ENCODE results near the gene POPDC2.

Gene POPDC2

DNA sequence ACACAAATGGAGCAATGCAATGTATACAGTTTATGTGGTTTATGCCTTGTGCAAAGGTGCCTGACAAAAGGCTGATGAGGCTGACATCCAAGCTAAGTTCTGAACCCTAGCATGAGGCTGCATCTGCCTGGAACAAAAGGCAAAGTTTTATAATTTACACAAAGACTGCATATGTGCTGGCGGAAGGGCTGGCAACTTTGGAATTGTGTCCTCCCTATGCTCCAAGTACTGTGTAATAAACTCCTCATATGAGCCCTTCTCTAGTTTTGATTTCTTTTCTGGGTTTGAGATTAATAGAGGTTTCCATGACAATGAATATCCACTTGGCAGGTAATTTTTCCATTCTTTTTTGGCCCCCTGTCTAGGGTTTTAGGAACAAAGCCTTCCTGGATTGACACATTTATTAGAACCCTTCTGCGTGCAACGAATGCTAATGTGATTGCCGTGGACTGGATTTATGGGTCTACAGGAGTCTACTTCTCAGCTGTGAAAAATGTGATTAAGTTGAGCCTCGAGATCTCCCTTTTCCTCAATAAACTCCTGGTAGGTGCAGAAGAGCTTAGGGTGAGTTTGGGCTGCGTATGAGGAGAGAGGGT is 51.9 kb downstream of the POPDC2 start:
- TF ChIP-seq TEAD4 (IDR thresholded peaks at IDR 0.05) (no peak), RAD21 (IDR thresholded peaks at IDR 0.05; ENCODE audit: low read depth) (no peak), NFIC (IDR thresholded peaks at IDR 0.05) (no peak), EGR1 (IDR thresholded peaks at IDR 0.05) (no peak), EP300 (IDR thresholded peaks at IDR 0.05; ENCODE audit: borderline replicate concordance) (no peak), YY1 (IDR thresholded peaks at IDR 0.05; ENCODE audit: low read depth) (no peak), ZBTB7A (IDR thresholded peaks at IDR 0.05; ENCODE audit: low read depth) (no peak), TAF1 (IDR thresholded peaks at IDR 0.05; ENCODE audit: low read depth) (no peak), FOXM1 (IDR thresholded peaks at IDR 0.05; ENCODE audit: borderline replicate concordance, low read depth) (no peak), CREB1 (IDR thresholded peaks at IDR 0.05; ENCODE audit: low read depth) (no peak), CEBPB (IDR thresholded peaks at IDR 0.05) (no peak), TCF12 (IDR thresholded peaks at IDR 0.05; ENCODE audit: low read depth) (no peak)
- TF ChIP-seq, protein P1, sequence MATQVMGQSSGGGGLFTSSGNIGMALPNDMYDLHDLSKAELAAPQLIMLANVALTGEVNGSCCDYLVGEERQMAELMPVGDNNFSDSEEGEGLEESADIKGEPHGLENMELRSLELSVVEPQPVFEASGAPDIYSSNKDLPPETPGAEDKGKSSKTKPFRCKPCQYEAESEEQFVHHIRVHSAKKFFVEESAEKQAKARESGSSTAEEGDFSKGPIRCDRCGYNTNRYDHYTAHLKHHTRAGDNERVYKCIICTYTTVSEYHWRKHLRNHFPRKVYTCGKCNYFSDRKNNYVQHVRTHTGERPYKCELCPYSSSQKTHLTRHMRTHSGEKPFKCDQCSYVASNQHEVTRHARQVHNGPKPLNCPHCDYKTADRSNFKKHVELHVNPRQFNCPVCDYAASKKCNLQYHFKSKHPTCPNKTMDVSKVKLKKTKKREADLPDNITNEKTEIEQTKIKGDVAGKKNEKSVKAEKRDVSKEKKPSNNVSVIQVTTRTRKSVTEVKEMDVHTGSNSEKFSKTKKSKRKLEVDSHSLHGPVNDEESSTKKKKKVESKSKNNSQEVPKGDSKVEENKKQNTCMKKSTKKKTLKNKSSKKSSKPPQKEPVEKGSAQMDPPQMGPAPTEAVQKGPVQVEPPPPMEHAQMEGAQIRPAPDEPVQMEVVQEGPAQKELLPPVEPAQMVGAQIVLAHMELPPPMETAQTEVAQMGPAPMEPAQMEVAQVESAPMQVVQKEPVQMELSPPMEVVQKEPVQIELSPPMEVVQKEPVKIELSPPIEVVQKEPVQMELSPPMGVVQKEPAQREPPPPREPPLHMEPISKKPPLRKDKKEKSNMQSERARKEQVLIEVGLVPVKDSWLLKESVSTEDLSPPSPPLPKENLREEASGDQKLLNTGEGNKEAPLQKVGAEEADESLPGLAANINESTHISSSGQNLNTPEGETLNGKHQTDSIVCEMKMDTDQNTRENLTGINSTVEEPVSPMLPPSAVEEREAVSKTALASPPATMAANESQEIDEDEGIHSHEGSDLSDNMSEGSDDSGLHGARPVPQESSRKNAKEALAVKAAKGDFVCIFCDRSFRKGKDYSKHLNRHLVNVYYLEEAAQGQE (IDR thresholded peaks at IDR 0.05; ENCODE audit: low read depth), result no peak
- TF ChIP-seq, protein P2, sequence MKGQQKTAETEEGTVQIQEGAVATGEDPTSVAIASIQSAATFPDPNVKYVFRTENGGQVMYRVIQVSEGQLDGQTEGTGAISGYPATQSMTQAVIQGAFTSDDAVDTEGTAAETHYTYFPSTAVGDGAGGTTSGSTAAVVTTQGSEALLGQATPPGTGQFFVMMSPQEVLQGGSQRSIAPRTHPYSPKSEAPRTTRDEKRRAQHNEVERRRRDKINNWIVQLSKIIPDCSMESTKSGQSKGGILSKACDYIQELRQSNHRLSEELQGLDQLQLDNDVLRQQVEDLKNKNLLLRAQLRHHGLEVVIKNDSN (IDR thresholded peaks at IDR 0.05), result no peak
- TF ChIP-seq, protein P3, sequence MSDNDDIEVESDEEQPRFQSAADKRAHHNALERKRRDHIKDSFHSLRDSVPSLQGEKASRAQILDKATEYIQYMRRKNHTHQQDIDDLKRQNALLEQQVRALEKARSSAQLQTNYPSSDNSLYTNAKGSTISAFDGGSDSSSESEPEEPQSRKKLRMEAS (IDR thresholded peaks at IDR 0.05), result no peak

DNA sequence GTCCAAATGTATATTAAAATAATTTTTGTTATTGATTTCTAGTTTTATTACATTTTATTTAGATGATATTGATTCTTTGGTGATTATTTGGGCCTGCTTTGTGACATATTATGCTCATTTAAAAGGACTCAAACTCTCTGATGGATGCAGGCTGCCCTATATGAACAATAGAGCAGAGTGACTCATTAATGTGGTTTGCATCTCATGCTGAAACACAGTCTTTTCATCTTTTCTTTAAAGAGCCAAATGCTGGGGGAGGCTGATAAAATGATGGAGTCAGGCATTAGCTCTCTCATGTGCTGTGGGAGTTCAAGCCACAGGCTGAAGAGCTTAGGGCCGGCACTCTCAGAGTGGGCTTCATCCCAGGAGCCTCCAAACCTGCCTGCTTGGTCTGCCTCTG is 55.5 kb downstream of the POPDC2 start:
- TF ChIP-seq YY1 (IDR thresholded peaks at IDR 0.05; ENCODE audit: low read depth), result no peak
- no peak for TF ChIP-seq TCF12 (IDR thresholded peaks at IDR 0.05; ENCODE audit: low read depth)
- TF ChIP-seq, protein P1 (IDR thresholded peaks at IDR 0.05; ENCODE audit: low read depth), result no peak
- TF ChIP-seq, protein P3 (IDR thresholded peaks at IDR 0.05), result no peak
- no peak for TF ChIP-seq ZBTB7A (IDR thresholded peaks at IDR 0.05; ENCODE audit: low read depth)

DNA sequence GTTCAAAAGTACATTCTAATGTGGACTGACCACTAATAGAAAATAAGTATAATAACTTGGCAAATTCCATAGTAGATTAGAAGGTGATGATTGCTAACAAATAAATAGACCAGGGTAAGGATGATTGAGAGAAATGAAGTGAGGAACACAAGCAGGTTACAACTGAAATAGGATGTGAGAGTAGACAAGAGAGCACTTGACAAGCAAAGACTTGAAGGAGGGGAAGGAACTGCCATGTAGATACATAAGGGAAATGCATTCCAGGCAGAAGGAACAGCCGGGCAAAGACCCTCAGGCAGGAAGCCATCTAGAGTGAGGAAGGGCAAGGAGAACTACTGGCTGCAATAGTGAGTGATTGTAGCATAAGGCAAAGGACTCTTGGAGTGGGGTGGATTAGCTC is 57.7 kb downstream of the POPDC2 start:
- no peak for TF ChIP-seq NFIC (IDR thresholded peaks at IDR 0.05)
- TF ChIP-seq CREB1 (IDR thresholded peaks at IDR 0.05; ENCODE audit: low read depth), result no peak
- TF ChIP-seq, protein P2 (IDR thresholded peaks at IDR 0.05), result no peak
- no peak for TF ChIP-seq RAD21 (IDR thresholded peaks at IDR 0.05; ENCODE audit: low read depth)
- TF ChIP-seq EGR1 (IDR thresholded peaks at IDR 0.05), result no peak
- TF ChIP-seq TCF12 (IDR thresholded peaks at IDR 0.05; ENCODE audit: low read depth), result no peak

DNA sequence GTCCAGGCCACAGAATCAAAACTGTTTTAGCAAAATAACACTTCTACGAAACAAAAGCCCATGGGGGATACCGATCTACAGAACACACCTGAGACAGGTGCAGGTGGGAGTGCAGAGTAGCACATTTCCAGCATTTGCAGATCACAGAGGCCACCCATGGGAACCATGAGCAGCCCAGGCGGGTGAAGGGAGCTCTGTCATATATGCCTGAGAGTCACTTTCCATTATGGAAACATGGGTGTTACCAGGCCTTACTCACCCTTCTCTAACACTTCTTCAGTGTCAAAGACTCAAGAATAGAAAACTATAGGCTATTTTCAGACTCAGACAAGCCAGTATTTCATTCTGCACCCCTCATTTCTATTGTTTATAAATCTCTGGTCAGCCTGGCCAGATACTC is 59.2 kb downstream of the POPDC2 start:
- TF ChIP-seq FOXM1 (IDR thresholded peaks at IDR 0.05; ENCODE audit: borderline replicate concordance, low read depth), result no peak
- TF ChIP-seq TCF12 (IDR thresholded peaks at IDR 0.05; ENCODE audit: low read depth), result no peak
- no peak for TF ChIP-seq CEBPB (IDR thresholded peaks at IDR 0.05)
- TF ChIP-seq ZBTB7A (IDR thresholded peaks at IDR 0.05; ENCODE audit: low read depth), result no peak
- no peak for TF ChIP-seq RAD21 (IDR thresholded peaks at IDR 0.05; ENCODE audit: low read depth)
- TF ChIP-seq, protein P3 (IDR thresholded peaks at IDR 0.05), result no peak
- TF ChIP-seq, protein P2 (IDR thresholded peaks at IDR 0.05), result no peak
- no peak for TF ChIP-seq EP300 (IDR thresholded peaks at IDR 0.05; ENCODE audit: borderline replicate concordance)
- no peak for TF ChIP-seq YY1 (IDR thresholded peaks at IDR 0.05; ENCODE audit: low read depth)
- TF ChIP-seq NFIC (IDR thresholded peaks at IDR 0.05), result no peak
- TF ChIP-seq TAF1 (IDR thresholded peaks at IDR 0.05; ENCODE audit: low read depth), result no peak
- TF ChIP-seq CREB1 (IDR thresholded peaks at IDR 0.05; ENCODE audit: low read depth), result no peak
- TF ChIP-seq TEAD4 (IDR thresholded peaks at IDR 0.05), result no peak

DNA sequence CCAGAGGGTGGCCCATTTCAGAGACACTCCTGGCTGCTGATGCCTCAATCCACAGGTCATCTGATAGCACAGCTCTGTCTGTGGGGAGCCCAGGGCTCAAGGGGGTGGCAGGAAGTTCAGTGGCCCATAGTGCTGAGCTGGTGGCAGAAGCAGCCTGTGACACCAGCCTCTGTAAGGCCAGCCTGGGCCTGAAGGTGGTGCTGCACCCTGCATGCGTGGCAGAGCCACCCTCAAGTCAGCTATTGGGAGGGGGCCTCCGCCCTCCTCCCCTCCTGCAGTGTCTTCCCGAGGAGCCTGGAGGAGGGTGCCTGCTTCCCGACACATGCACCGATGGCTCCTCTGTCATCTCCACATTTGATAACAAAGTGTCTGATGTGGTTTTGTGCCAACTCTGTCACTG is 59.7 kb downstream of the POPDC2 start:
- no peak for TF ChIP-seq YY1 (IDR thresholded peaks at IDR 0.05; ENCODE audit: low read depth)
- TF ChIP-seq EGR1 (IDR thresholded peaks at IDR 0.05), result no peak
- TF ChIP-seq NFIC (IDR thresholded peaks at IDR 0.05), result no peak
- TF ChIP-seq, protein P2 (IDR thresholded peaks at IDR 0.05), result no peak
- peak; percentile 57 for TF ChIP-seq RAD21 (IDR thresholded peaks at IDR 0.05; ENCODE audit: low read depth)
